H1 (cell line): ENCODE measurements around the gene RAD51C. TPM values are rescaled to one million over a fixed set of nuclear protein-coding genes. Genes with fewer than 3 reads are reported as not detected.

Experiments used
- CTCF ChIA-PET: fragments of 300-600 bp; sonication (Branson Sonifier 250); formaldehyde crosslinking; loops from one replicate; lab custom pipeline; 2021; ENCODE audit not compliant: partially characterized antibody; lab: Charles Lee
- POLR2A ChIA-PET: fragments of 300-600 bp; sonication (Branson Sonifier 250); formaldehyde crosslinking; loops from one replicate; lab custom pipeline; 2021; ENCODE audit warnings: inconsistent platforms; ENCODE audit not compliant: partially characterized antibody; lab: Charles Lee
- DNase-seq, 2 experiments: peaks; one replicate each; pipeline versions ENCODE4 v3.0.0 to v3.0.0-alpha.2; 2010 to 2022; ENCODE audit warnings: low spot score in 2 of 2, low read depth in 1 of 2, mixed read lengths in 1 of 2
- FAIRE-seq: peaks from 2 replicates; lab custom pipeline; 2011; peaks lifted over from hg19 to GRCh38; lab: Jason Lieb, UNC
- H2AFZ ChIP-seq: 2 replicates; pipeline ENCODE4 v1.8.1; 2012; ENCODE audit warnings: low read length, inconsistent platforms
- H2AK5ac ChIP-seq: 2 replicates; pipeline ENCODE4 v1.6.1; 2013; ENCODE audit warnings: low read depth, low read length
- H2BK120ac ChIP-seq: replicated peaks from 2 replicates; pipeline ENCODE3; 2013; ENCODE audit warnings: low read depth, low read length, inconsistent platforms
- H2BK12ac ChIP-seq: 2 replicates; pipeline ENCODE4 v1.6.1; 2013; ENCODE audit warnings: low read depth, low read length
- H2BK15ac ChIP-seq: 2 replicates; pipeline ENCODE4 v1.6.1; 2013; ENCODE audit warnings: low read length
- H2BK20ac ChIP-seq: 2 replicates; pipeline ENCODE4 v1.6.1; 2013; ENCODE audit warnings: low read length
- H2BK5ac ChIP-seq: 2 replicates; pipeline ENCODE4 v1.6.1; 2013; ENCODE audit warnings: low read depth, low read length
- H3K14ac ChIP-seq: 2 replicates; pipeline ENCODE4 v1.6.1; 2013; ENCODE audit warnings: inconsistent platforms; ENCODE audit not compliant: insufficient read length
- H3K18ac ChIP-seq: 2 replicates; pipeline ENCODE4 v1.6.1; 2013; ENCODE audit warnings: low read length; ENCODE audit errors: extremely low read depth
- H3K23ac ChIP-seq: 2 replicates; pipeline ENCODE4 v1.6.1; 2013; ENCODE audit warnings: inconsistent platforms; ENCODE audit not compliant: insufficient read length
- H3K23me2 ChIP-seq: 2 replicates; pipeline ENCODE4 v1.6.1; 2013; ENCODE audit warnings: low read depth, low read length
- H3K27ac ChIP-seq: 2 replicates; pipeline ENCODE4 v1.6.1; 2011; ENCODE audit warnings: low read depth, low read length, inconsistent platforms
- H3K27me3 ChIP-seq, 4 experiments: replicated peaks in 1 of 4; 1 replicate in 1 of 4; 2 replicates in 3 of 4; pipeline versions ENCODE4 v1.6.1 to v1.8.1; 2011 to 2013; ENCODE audit warnings: low read length in 3 of 4, mild to moderate bottlenecking in 3 of 4, inconsistent platforms in 2 of 4, mixed read lengths in 2 of 4, moderate library complexity in 1 of 4; ENCODE audit not compliant: control insufficient read depth in 3 of 4, insufficient read depth in 3 of 4; ENCODE audit errors: extremely low read depth in 1 of 4
- H3K36me3 ChIP-seq, 4 experiments: 2 replicates each; pipeline versions ENCODE4 v1.6.1 to v1.8.1; 2011 to 2013; ENCODE audit warnings: mild to moderate bottlenecking in 4 of 4, low read length in 3 of 4, moderate library complexity in 2 of 4, control low read depth in 1 of 4, inconsistent platforms in 1 of 4; ENCODE audit not compliant: insufficient read depth in 4 of 4, control insufficient read depth in 2 of 4
- H3K4ac ChIP-seq: replicated peaks from 2 replicates; pipeline ENCODE3; 2013; ENCODE audit warnings: low read length, low read depth, mixed read lengths, inconsistent platforms; ENCODE audit not compliant: insufficient read length
- H3K4me1 ChIP-seq, 4 experiments: replicated peaks in 1 of 4; 1 replicate in 1 of 4; 2 replicates in 3 of 4; pipeline versions ENCODE4 v1.6.1 to v1.8.1; 2011 to 2013; ENCODE audit warnings: low read length in 3 of 4, inconsistent platforms in 2 of 4, mixed read lengths in 1 of 4; ENCODE audit not compliant: insufficient read depth in 4 of 4, control insufficient read depth in 3 of 4
- H3K4me2 ChIP-seq, 2 experiments: 2 replicates each; pipeline versions ENCODE4 v1.6.1 to v1.8.1; 2011 to 2013; ENCODE audit warnings: low read depth in 2 of 2, low read length in 2 of 2, control low read depth in 1 of 2, inconsistent platforms in 1 of 2, mild to moderate bottlenecking in 1 of 2; ENCODE audit not compliant: insufficient read depth in 1 of 2
- H3K4me3 ChIP-seq, 4 experiments: fragments of 200-600, 300-600 bp in 1 of 4; sonication (generic), shearing (Covaris generic), sonication (Bioruptor Twin) in 1 of 4; 2 replicates each; pipeline versions ENCODE4 v1.5.1 to v1.8.1; 2011 to 2016; ENCODE audit warnings: low read length in 4 of 4, low read depth in 3 of 4, control low read depth in 2 of 4, inconsistent platforms in 2 of 4, mild to moderate bottlenecking in 2 of 4, mixed read lengths in 1 of 4, moderate library complexity in 1 of 4; ENCODE audit not compliant: insufficient read depth in 2 of 4; ENCODE audit errors: extremely low read depth in 1 of 4
- H3K56ac ChIP-seq: replicated peaks from 2 replicates; pipeline ENCODE3; 2013; ENCODE audit warnings: low read depth, mild to moderate bottlenecking, mixed read lengths, low read length, inconsistent platforms; ENCODE audit not compliant: insufficient read length
- H3K79me1 ChIP-seq: 2 replicates; pipeline ENCODE4 v1.6.1; 2013; ENCODE audit warnings: low read depth, low read length, control low read depth
- H3K79me2 ChIP-seq, 2 experiments: 2 replicates each; pipeline versions ENCODE4 v1.6.1 to v1.8.1; 2012 to 2013; ENCODE audit warnings: low read length in 2 of 2, mild to moderate bottlenecking in 2 of 2, inconsistent platforms in 1 of 2; ENCODE audit not compliant: insufficient read depth in 2 of 2, control insufficient read depth in 1 of 2
- H3K9ac ChIP-seq, 4 experiments: replicated peaks in 1 of 4; 1 replicate in 1 of 4; 2 replicates in 3 of 4; pipeline versions ENCODE4 v1.6.1 to v1.8.1; 2011 to 2013; ENCODE audit warnings: low read depth in 3 of 4, low read length in 3 of 4, control low read depth in 2 of 4, mild to moderate bottlenecking in 2 of 4, moderate library complexity in 2 of 4, inconsistent platforms in 1 of 4; ENCODE audit errors: extremely low read depth in 1 of 4
- H3K9me3 ChIP-seq, 2 experiments: 2 replicates each; pipeline versions ENCODE4 v1.6.1 to v1.8.1; 2012 to 2013; ENCODE audit warnings: mild to moderate bottlenecking in 2 of 2, moderate library complexity in 2 of 2, control low read depth in 1 of 2, inconsistent platforms in 1 of 2, low read depth in 1 of 2, low read length in 1 of 2, mixed read lengths in 1 of 2; ENCODE audit not compliant: insufficient read depth in 2 of 2
- H4K20me1 ChIP-seq, 2 experiments: replicated peaks in 1 of 2; 2 replicates each; pipeline versions ENCODE3 to v1.8.1; 2011 to 2013; ENCODE audit warnings: inconsistent platforms in 2 of 2, low read length in 2 of 2, mild to moderate bottlenecking in 1 of 2; ENCODE audit not compliant: insufficient read depth in 2 of 2, control insufficient read depth in 1 of 2
- H4K5ac ChIP-seq: 2 replicates; pipeline ENCODE4 v1.6.1; 2013; ENCODE audit warnings: low read length, low read depth, mixed read lengths, inconsistent platforms; ENCODE audit not compliant: insufficient read length
- H4K8ac ChIP-seq: 2 replicates; pipeline ENCODE4 v1.8.0; 2013; ENCODE audit warnings: mild to moderate bottlenecking, moderate library complexity, low read length, inconsistent platforms; ENCODE audit not compliant: insufficient read depth; ENCODE audit errors: extremely low read depth
- H4K91ac ChIP-seq: replicated peaks from 2 replicates; pipeline ENCODE3; 2013; ENCODE audit warnings: low read length, mixed read lengths, inconsistent platforms; ENCODE audit not compliant: insufficient read length
- WGBS, 2 experiments: shearing (Covaris generic) in 1 of 2; methylation state at CpG; one replicate each; pipeline versions ENCODE4 v1.1.6 to v1.1.7; 2013 to 2015; ENCODE audit warnings: low lambda C conversion rate in 2 of 2, mixed read lengths in 2 of 2, inconsistent platforms in 1 of 2, low coverage in 1 of 2, missing lambda C conversion rate in 1 of 2; ENCODE audit not compliant: insufficient replicate concordance in 2 of 2, insufficient coverage in 1 of 2, insufficient read length in 1 of 2; ENCODE audit errors: extremely low coverage in 1 of 2, missing lambda C conversion rate in 1 of 2; 5-methylcytosine and 5-hydroxymethylcytosine counted together
- polyA plus RNA-seq, 7 experiments: library from polyadenylated mRNA; depleted of rRNA in 3 of 7; stranded (reverse) in 5 of 7; unstranded in 2 of 7; fragments of >200 nt in 5 of 7; fragments of 200-250 nt in 2 of 7; gene quantifications; 1 replicate in 5 of 7; 2 replicates in 1 of 7; 4 replicates in 1 of 7; pipeline versions ENCODE4 v1.2.1 to v1.2.3, GENCODE V29; 2011 to 2013; ENCODE audit warnings: missing spikeins in 2 of 7, mixed read lengths in 2 of 7
- total RNA-seq: library from RNA; stranded (reverse); fragmentation: NEBNext Ultra II Directional; extraction: Animal tissue kit (Norgen Biotek cat#: 25700); gene quantifications from 2 replicates; pipeline ENCODE4 v1.2.1, GENCODE V29; 2021

The RAD51C gene
- total and polyA plus RNA-seq, 2 of the 8 experiments (the other 6 are each of a cell fraction or from before 2014, with no cell fraction given) = 10.4 to 21.7 TPM

- FAIRE-seq (no peak), DNase-seq (no peak)
- Histone ChIP-seq H4K20me1 (no peaks in the 10 kb centered on the region), H3K4me1 (no peaks in the 10 kb centered on the region), H2AK5ac (no peak overlapping the region), H3K9ac (no peak overlapping the region), H3K23ac (no peak overlapping the region), H3K18ac (no peak overlapping the region), H3K4ac (no peak overlapping the region), H3K9me3 (no peaks in the 10 kb centered on the region), H2BK15ac (no peak overlapping the region), H4K91ac (no peak overlapping the region), H3K4me3 (no peak overlapping the region), H3K23me2 (no peaks in the 10 kb centered on the region), H3K27me3 (no peaks in the 10 kb centered on the region), H2BK20ac (no peak overlapping the region), H4K8ac (no peak overlapping the region), H3K14ac (no peak overlapping the region), H2BK120ac (no peak overlapping the region), H3K56ac (no peak overlapping the region), H3K79me1 (no peaks in the 10 kb centered on the region), H2BK5ac (no peak overlapping the region), H2BK12ac (no peak overlapping the region), H3K36me3 (no peaks in the 10 kb centered on the region), H4K5ac (no peak overlapping the region), H3K4me2 (no peak overlapping the region), H3K79me2 (peaks cover 0 to 6% of the 10 kb centered on the region in 2 experiments; a peak in 1 of 4 replicates), H2AFZ (no peak overlapping the region), H3K27ac (no peak overlapping the region)
- POLR2A ChIA-PET = no interaction called here
- CTCF ChIA-PET = interaction anchor here (0.7 kb wide), 1 partner anchor 18 kb away, joined by 3 read pairs; no protein-coding TSS in a partner anchor
- WGBS, 2 experiments = 80% methylated on average over 1 of the region's 1 CpG; no CpG with 5 or more reads in 1 of the 2 experiments
Measured at GRCh38 chr17:58763263-58763662, 70.9 kb downstream of the RAD51C start.
